Endodermal cell (in vitro differentiated cells): ENCODE results near the gene SPO11. TPM values are rescaled to one million over a fixed set of nuclear protein-coding genes. Genes with fewer than 3 reads are reported as not detected.

Experiments
- DNase-seq: peaks from one replicate; pipeline ENCODE4 v3.0.0-alpha.2; 2017
- H3K27ac ChIP-seq: 2 replicates; pipeline ENCODE4 v1.5.1; 2013; ENCODE audit warnings: mild to moderate bottlenecking, low read depth, low read length, moderate library complexity
- H3K27me3 ChIP-seq: 2 replicates; pipeline ENCODE4 v1.6.1; 2013; ENCODE audit warnings: mild to moderate bottlenecking, low read length, moderate library complexity; ENCODE audit not compliant: insufficient read depth, control insufficient read depth, poor library complexity, severe bottlenecking
- H3K36me3 ChIP-seq: 2 replicates; pipeline ENCODE4 v1.7.0; 2013; ENCODE audit warnings: mild to moderate bottlenecking, low read length, moderate library complexity; ENCODE audit not compliant: control insufficient read depth, insufficient read depth
- H3K4me1 ChIP-seq: one replicate; pipeline ENCODE4 v1.7.0; 2013; ENCODE audit warnings: low read length; ENCODE audit not compliant: control insufficient read depth, insufficient read depth
- H3K4me3 ChIP-seq: 2 replicates; pipeline ENCODE4 v1.5.1; 2013; ENCODE audit warnings: mild to moderate bottlenecking, low read length, moderate library complexity
- H3K9ac ChIP-seq: 2 replicates; pipeline ENCODE4 v1.6.1; 2013; ENCODE audit warnings: mild to moderate bottlenecking, low read length, moderate library complexity; ENCODE audit not compliant: poor library complexity, severe bottlenecking; ENCODE audit errors: extremely low read depth
- H3K9me3 ChIP-seq: 2 replicates; pipeline ENCODE4 v1.6.1; 2013; ENCODE audit warnings: mild to moderate bottlenecking, low read length, moderate library complexity; ENCODE audit not compliant: control insufficient read depth
- H3K27ac Mint-ChIP-seq: 2 replicates; pipeline ENCODE4 v1.8.0; 2020; ENCODE audit warnings: mixed read lengths
- H3K27me3 Mint-ChIP-seq: 2 replicates; pipeline ENCODE4 v1.8.0; 2021; ENCODE audit warnings: mild to moderate bottlenecking, mixed read lengths; ENCODE audit not compliant: insufficient read depth
- H3K36me3 Mint-ChIP-seq: 2 replicates; pipeline ENCODE4 v1.8.0; 2020; ENCODE audit warnings: low read depth, mixed read lengths
- H3K4me1 Mint-ChIP-seq: 2 replicates; pipeline ENCODE4 v1.8.0; 2020; ENCODE audit warnings: mixed read lengths
- H3K4me3 Mint-ChIP-seq: 2 replicates; pipeline ENCODE4 v1.8.0; 2020; ENCODE audit warnings: mild to moderate bottlenecking, moderate library complexity, mixed read lengths
- H3K9me3 Mint-ChIP-seq: 2 replicates; pipeline ENCODE4 v1.8.0; 2020; ENCODE audit warnings: mild to moderate bottlenecking, mixed read lengths
- CTCF ChIP-seq: fragments of 200-600 bp; sonication (generic); conservative IDR thresholded peaks from 2 replicates; pipeline ENCODE4 v1.5.0; 2021; ENCODE audit warnings: antibody characterized with exemption, mild to moderate bottlenecking
- WGBS, 2 experiments: methylation state at CpG; one replicate each; pipeline versions ENCODE4 v1.1.5 to v1.1.7; 2013; ENCODE audit warnings: missing lambda C conversion rate in 2 of 2, mixed read lengths in 1 of 2; ENCODE audit not compliant: insufficient coverage in 1 of 2, insufficient read length in 1 of 2; 5-methylcytosine and 5-hydroxymethylcytosine counted together
- total RNA-seq, 2 donors: library from RNA; stranded (reverse); fragmentation: NEBNext Ultra II Directional in 1 of 2; extraction: Animal tissue kit (Norgen Biotek cat#: 25700) in 1 of 2; gene quantifications; 2 replicates in 1 of 2; 3 replicates in 1 of 2; pipeline ENCODE4 v1.2.1, GENCODE V29; 2021

SPO11 gene
- total RNA-seq, 2 donors from 2014 or later, result not detected

GRCh38 chr20:57364451-57364850 lies 34.8 kb downstream of the SPO11 start:
- Histone ChIP-seq H3K36me3 (peaks cover 40% of the 10 kb centered on the region), H3K4me3 (no peak overlapping the region), H3K27ac (no peak overlapping the region), H3K27me3 (no peaks in the 10 kb centered on the region), H3K4me1 (no peaks in the 10 kb centered on the region), H3K9ac (no peak overlapping the region), H3K9me3 (peaks cover 15% of the 10 kb centered on the region)
- Mint-ChIP-seq H3K36me3 (peaks cover 46% of the 10 kb centered on the region), H3K4me3 (no peak overlapping the region), H3K27ac (no peak overlapping the region), H3K27me3 (no peaks in the 10 kb centered on the region), H3K9me3 (peaks cover 5% of the 10 kb centered on the region), H3K4me1 (no peaks in the 10 kb centered on the region)
- DNase-seq, result no peak
- TF ChIP-seq CTCF, result no peak

- H3K9ac ChIP-seq, result no peak overlapping the region
- WGBS, 2 experiments, result 90 to 100% methylated on average over 2 to 3 of the region's 3 CpGs
- H3K36me3 Mint-ChIP-seq, result peaks cover 80% of the 10 kb centered on the region
- H3K27ac ChIP-seq, result no peak overlapping the region
- H3K27ac Mint-ChIP-seq, result no peak overlapping the region
- H3K4me1 Mint-ChIP-seq, result no peaks in the 10 kb centered on the region
- no peaks in the 10 kb centered on the region for H3K4me1 ChIP-seq
- no peak for DNase-seq
- no peaks in the 10 kb centered on the region for H3K27me3 ChIP-seq
- no peaks in the 10 kb centered on the region for H3K27me3 Mint-ChIP-seq
- H3K36me3 ChIP-seq, result peaks cover 92% of the 10 kb centered on the region
- no peaks in the 10 kb centered on the region for H3K9me3 ChIP-seq
- TF ChIP-seq CTCF, result no peak
- no peak overlapping the region for H3K4me3 ChIP-seq
- H3K4me3 Mint-ChIP-seq, result no peak overlapping the region
- H3K9me3 Mint-ChIP-seq, result no peaks in the 10 kb centered on the region
Measured at GRCh38 chr20:57369596-57369995, 40.0 kb downstream of the SPO11 start.

- Mint-ChIP-seq H3K27ac (no peak overlapping the region), H3K9me3 (no peaks in the 10 kb centered on the region), H3K36me3 (peaks cover 82% of the 10 kb centered on the region), H3K4me3 (no peak overlapping the region), H3K4me1 (no peaks in the 10 kb centered on the region), H3K27me3 (no peaks in the 10 kb centered on the region)
- DNase-seq, result no peak
- Histone ChIP-seq H3K27me3 (no peaks in the 10 kb centered on the region), H3K9ac (no peak overlapping the region), H3K4me1 (no peaks in the 10 kb centered on the region), H3K9me3 (no peaks in the 10 kb centered on the region), H3K36me3 (peaks cover 96% of the 10 kb centered on the region), H3K4me3 (no peak overlapping the region), H3K27ac (no peak overlapping the region)
- no peak for TF ChIP-seq CTCF
- 93 to 95% methylated on average over 8 to 9 of the region's 9 CpGs for WGBS, 2 experiments
Measured at GRCh38 chr20:57370316-57370715, 40.7 kb downstream of the SPO11 start.
